Stimulated activated CD8-positive, alpha-beta memory T cell treated with anti-CD3 and anti-CD28 coated beads, Interleukin-12 subunit alpha, Interleukin-12 subunit beta, amount 100 ng/mL, for 4 hours (primary cell): ENCODE measurements around the gene WSCD1.

Experiments
- DNase-seq: peaks from one replicate; pipeline ENCODE4 v3.0.0-alpha.2; 2020; ENCODE audit warnings: low read depth

WSCD1 gene

GRCh38 chr17:6069539-6070429, at the start of gene WSCD1:
Gene WSCD1, plus strand, starts transcription at chr17:6070379. Its CDS starts 10,280 bp downstream, at chr17:6080659.
- DNase-seq, result no peak

GRCh38 chr17:6021011-6021400, 49.2 kb upstream of the WSCD1 start:
- DNase-seq, result no peak

GRCh38 chr17:6021627-6022026, 48.6 kb upstream of the WSCD1 start:
- DNase-seq, result no peak

- DNase-seq, result no peak
Measured at GRCh38 chr17:6023036-6023831, 46.9 kb upstream of the WSCD1 start.

- no peak for DNase-seq
Measured at GRCh38 chr17:6024576-6024975, 45.6 kb upstream of the WSCD1 start.

- no peak for DNase-seq
Measured at GRCh38 chr17:6027342-6028024, 42.7 kb upstream of the WSCD1 start.

- no peak for DNase-seq
Measured at GRCh38 chr17:6028294-6028693, 41.9 kb upstream of the WSCD1 start.

GRCh38 chr17:6035801-6036394, 34.3 kb upstream of the WSCD1 start:
- DNase-seq, result no peak

GRCh38 chr17:6040504-6040903, 29.7 kb upstream of the WSCD1 start:
- DNase-seq, result no peak

GRCh38 chr17:6041246-6041645, 28.9 kb upstream of the WSCD1 start:
- no peak for DNase-seq

- no peak for DNase-seq
Measured at GRCh38 chr17:6043405-6043804, 26.8 kb upstream of the WSCD1 start.

- no peak for DNase-seq
Measured at GRCh38 chr17:6044261-6044660, 25.9 kb upstream of the WSCD1 start.

GRCh38 chr17:6045621-6046357, 24.4 kb upstream of the WSCD1 start:
- no peak for DNase-seq

GRCh38 chr17:6046431-6046830, 23.7 kb upstream of the WSCD1 start:
- no peak for DNase-seq

GRCh38 chr17:6046931-6047330, 23.2 kb upstream of the WSCD1 start:
- DNase-seq, result no peak

- DNase-seq, result no peak
Measured at GRCh38 chr17:6047966-6048365, 22.2 kb upstream of the WSCD1 start.

GRCh38 chr17:6048486-6048885, 21.7 kb upstream of the WSCD1 start:
- DNase-seq, result no peak

GRCh38 chr17:6052926-6053325, 17.3 kb upstream of the WSCD1 start:
- no peak for DNase-seq

GRCh38 chr17:6054372-6054771, 15.8 kb upstream of the WSCD1 start:
- no peak for DNase-seq

GRCh38 chr17:6056104-6056503, 14.1 kb upstream of the WSCD1 start:
- DNase-seq, result no peak

- no peak for DNase-seq
Measured at GRCh38 chr17:6057562-6057961, 12.6 kb upstream of the WSCD1 start.

GRCh38 chr17:6059406-6059805, 10.8 kb upstream of the WSCD1 start:
- no peak for DNase-seq
